A549 (cell line): ENCODE results near the gene HOXA5. TPM values are rescaled to one million over a fixed set of nuclear protein-coding genes. Genes with fewer than 3 reads are reported as not detected.

Source experiments
- ATAC-seq, 2 experiments: fragments of 200-7000 bp in 1 of 2; fragments of >200 bp in 1 of 2; cut with Nextera tagmentation in 1 of 2; cut with Tn5 transposase in 1 of 2; 3 replicates each; pipeline versions ENCODE4 v1.8.0 to v1.9.1; 2018 to 2020; ENCODE audit warnings: mild to moderate bottlenecking in 1 of 2, moderate library complexity in 1 of 2
- CTCF ChIA-PET: fragments of 300-600 bp; sonication (Branson Sonifier 250); formaldehyde crosslinking; extraction: SDS; loops from one replicate; lab custom pipeline; 2021; ENCODE audit warnings: antibody characterized with exemption, inconsistent platforms; lab: Yijun Ruan, JAX
- POLR2A ChIA-PET: fragments of 350-600 bp; formaldehyde crosslinking; extraction: SDS; loops from one replicate; lab custom pipeline; 2021; ENCODE audit warnings: antibody characterized with exemption, inconsistent platforms; lab: Yijun Ruan, JAX
- DNase-seq, 2 experiments: peaks; one replicate each; pipeline versions ENCODE4 v3.0.0 to v3.0.0-alpha.2; 2011 to 2016; ENCODE audit warnings: low read depth in 1 of 2, low spot score in 1 of 2
- FAIRE-seq: peaks from 2 replicates; lab custom pipeline; 2011; peaks lifted over from hg19 to GRCh38; lab: Jason Lieb, UNC
- H3K27ac ChIP-seq, 2 experiments: fragments of >200 bp; sonication (Bioruptor Twin); formaldehyde crosslinking; 3 replicates each; pipeline ENCODE4 v1.5.1; 2016 to 2017
- H3K4me1 ChIP-seq: fragments of >200 bp; sonication (Bioruptor Twin); formaldehyde crosslinking; 3 replicates; pipeline ENCODE4 v1.6.1; 2016
- H3K4me2 ChIP-seq: fragments of >200 bp; sonication (Bioruptor Twin); formaldehyde crosslinking; 3 replicates; pipeline ENCODE4 v1.6.1; 2016
- H3K4me3 ChIP-seq: fragments of >200 bp; sonication (Bioruptor Twin); formaldehyde crosslinking; 3 replicates; pipeline ENCODE4 v1.5.1; 2016
- H3K9me3 ChIP-seq: fragments of >200 bp; sonication (Bioruptor Twin); formaldehyde crosslinking; 3 replicates; pipeline ENCODE4 v1.6.1; 2016
- EHF ChIP-seq: fragments of 250-450 bp; sonication (Bioruptor Pico); IDR thresholded peaks from 2 replicates; pipeline ENCODE4 v1.5.0; 2020; ENCODE audit warnings: mild to moderate bottlenecking
- FOSL2 ChIP-seq, 2 experiments: fragments of 450-650 bp in 1 of 2; fragments of >200 bp in 1 of 2; sonication (Bioruptor Twin) in 1 of 2; formaldehyde crosslinking; IDR thresholded peaks; 2 replicates each; pipeline versions ENCODE4 v1.5.0 to v1.6.1; 2016 to 2020; ENCODE audit warnings: mild to moderate bottlenecking in 1 of 2, moderate library complexity in 1 of 2
- FOXS1 ChIP-seq: fragments of 250-450 bp; sonication (Bioruptor Pico); IDR thresholded peaks from 2 replicates; pipeline ENCODE4 v1.5.0; 2020; ENCODE audit warnings: mild to moderate bottlenecking, moderate library complexity
- HES2 ChIP-seq: fragments of >200 bp; sonication (Bioruptor Twin); formaldehyde crosslinking; IDR thresholded peaks from 2 replicates; pipeline ENCODE4 v1.6.1; 2016
- HEYL ChIP-seq: fragments of 250-450 bp; sonication (Bioruptor Pico); IDR thresholded peaks from 2 replicates; pipeline ENCODE4 v1.8.0; 2021; ENCODE audit warnings: mild to moderate bottlenecking, moderate library complexity
- HOXA7 ChIP-seq: fragments of 250-450 bp; sonication (Bioruptor Pico); IDR thresholded peaks from 2 replicates; pipeline ENCODE4 v1.5.0; 2020; ENCODE audit warnings: mild to moderate bottlenecking, moderate library complexity
- JUN ChIP-seq, 2 experiments: fragments of >200 bp; sonication (Bioruptor Twin); formaldehyde crosslinking; IDR thresholded peaks; 2 replicates in 1 of 2; 3 replicates in 1 of 2; pipeline ENCODE4 v1.6.1; 2016 to 2017
- MAFK ChIP-seq: fragments of 450-650 bp; IDR thresholded peaks from 2 replicates; pipeline ENCODE4 v1.6.1; 2014; ENCODE audit not compliant: partially characterized antibody
- MAX ChIP-seq: IDR thresholded peaks from 2 replicates; pipeline ENCODE4 v1.6.1; 2012
- MYC ChIP-seq: IDR thresholded peaks from 2 replicates; pipeline ENCODE4 v1.6.1; 2012; ENCODE audit warnings: mild to moderate bottlenecking, inconsistent platforms, low read length, improper control_type of control experiment, borderline replicate concordance
- NFE2L2 ChIP-seq: fragments of 150-350 bp; conservative IDR thresholded peaks from 2 replicates; pipeline ENCODE4 v1.6.1; 2014; ENCODE audit warnings: low read length
- NPAS2 ChIP-seq: fragments of 250-450 bp; sonication (Bioruptor Pico); IDR thresholded peaks from 2 replicates; pipeline ENCODE4 v1.8.0; 2022; ENCODE audit warnings: mild to moderate bottlenecking, moderate library complexity, borderline replicate concordance
- POLR2A ChIP-seq: IDR thresholded peaks from 2 replicates; pipeline ENCODE4 v1.6.1; 2012; ENCODE audit warnings: mild to moderate bottlenecking, low read length
- RCOR1 ChIP-seq: fragments of 150-350 bp; IDR thresholded peaks from 2 replicates; pipeline ENCODE4 v1.6.1; 2014; ENCODE audit warnings: antibody characterized with exemption, low read length, low read depth
- RFX5 ChIP-seq: fragments of 450-650 bp; IDR thresholded peaks from 2 replicates; pipeline ENCODE4 v1.7.1; 2014; ENCODE audit warnings: antibody characterized with exemption, mild to moderate bottlenecking, moderate library complexity
- SREBF2 ChIP-seq: fragments of 450-650 bp; IDR thresholded peaks from 2 replicates; pipeline ENCODE4 v1.6.1; 2014; ENCODE audit warnings: mild to moderate bottlenecking, moderate library complexity
- USF2 ChIP-seq: fragments of 450-650 bp; IDR thresholded peaks from 2 replicates; pipeline ENCODE4 v1.6.1; 2014; ENCODE audit warnings: antibody characterized with exemption
- ZFP36 ChIP-seq: fragments of 450-650 bp; IDR thresholded peaks from 2 replicates; pipeline ENCODE4 v1.6.1; 2014; ENCODE audit warnings: borderline replicate concordance; ENCODE audit not compliant: partially characterized antibody
- WGBS: methylation state at CpG from one replicate; pipeline ENCODE4 v1.1.6; 2017; ENCODE audit errors: missing lambda C conversion rate; 5-methylcytosine and 5-hydroxymethylcytosine counted together
- polyA plus RNA-seq, 4 experiments: library from polyadenylated mRNA; depleted of rRNA in 3 of 4; stranded (reverse); fragments of >200 nt; fragmentation: RNase III in 1 of 4; extraction: RNeasy Plus Mini Kit Qiagen cat#74134 plus additional on column Dnase treatment in 1 of 4; gene quantifications; 2 replicates in 3 of 4; 3 replicates in 1 of 4; pipeline ENCODE4 v1.2.3, GENCODE V29; 2011 to 2017

Gene HOXA5
- polyA plus RNA-seq, 2 of the 4 experiments (the other 2 are of a cell fraction) = 4.0 to 6.5 TPM

GRCh38 chr7:27174874-27175625 is 31.6 kb upstream of the HOXA5 start (continued):
- no peak for TF ChIP-seq MYC
- no peak for TF ChIP-seq USF2
- TF ChIP-seq HOXA7 (CRISPR knock-in tag) = no peak
- TF ChIP-seq FOXS1 = no peak

GRCh38 chr7:27173956-27174873 is 30.7 kb upstream of the HOXA5 start, which contains the start of gene HOXA10:
TSS of gene HOXA10 (minus strand) at chr7:27174320. CDS start at chr7:27174306, 14 bp downstream.
- TF ChIP-seq JUN (IDR thresholded peaks at IDR 0.05) = no peak
- no peak for TF ChIP-seq HES2
- TF ChIP-seq USF2 = no peak
- no peak for TF ChIP-seq HEYL
- no peak for TF ChIP-seq RCOR1
- no peak for TF ChIP-seq RFX5
- no peak for TF ChIP-seq NFE2L2
- no peak for TF ChIP-seq MAFK
- TF ChIP-seq ZFP36 = no peak
- TF ChIP-seq SREBF2 = no peak
- no peak for TF ChIP-seq FOSL2 (IDR thresholded peaks at IDR 0.05)
- TF ChIP-seq FOSL2 (CRISPR knock-in tag; IDR thresholded peaks at IDR 0.05) = no peak
- TF ChIP-seq NPAS2 (CRISPR knock-in tag) = no peak
- ChIA-PET POLR2A (interaction anchor here (0.6 kb wide), 1 partner anchor 747 kb away, joined by 3 read pairs; no protein-coding TSS in a partner anchor), CTCF (interaction anchor here (1.6 to 6.1 kb wide), 3 partner anchors 12 to 21 kb away, joined by 3 to 47 read pairs (median 4); no protein-coding TSS in a partner anchor)
- WGBS = 93% methylated on average over 70 of the region's 82 CpGs
- FAIRE-seq (no peak), DNase-seq (no peak), ATAC-seq (no peak)
- Histone ChIP-seq H3K4me1 (peaks cover 5% of the 10 kb centered on the region; the same call in 2 of the 3 replicates), H3K4me3 (peak within 1 kb of the TSS; percentile 54), H3K9me3 (no peaks in the 10 kb centered on the region), H3K27ac (peak within 1 kb of the TSS; percentile 88 to 90), H3K4me2 (peak within 1 kb of the TSS; percentile 74)

GRCh38 chr7:27173511-27173955 is 30.1 kb upstream of the HOXA5 start:
- H3K9me3 ChIP-seq = no peaks in the 10 kb centered on the region
- POLR2A ChIA-PET = interaction anchor here (1.1 kb wide), 1 partner anchor 59 kb away, joined by 4 read pairs; no protein-coding TSS in a partner anchor
- peak overlapping the region; percentile 88 to 90 for H3K27ac ChIP-seq
- H3K4me3 ChIP-seq = peak overlapping the region; percentile 54
- CTCF ChIA-PET = interaction anchor here (1.3 to 6.1 kb wide), 4 partner anchors 8 to 22 kb away, joined by 3 to 47 read pairs (median 4); no protein-coding TSS in a partner anchor
- 95% methylated on average over 15 of the region's 59 CpGs for WGBS
- ATAC-seq = peak; percentile 36 to 51; a peak in 4 of 6 replicates
- TF ChIP-seq EHF (CRISPR knock-in tag) = no peak
- TF ChIP-seq MAX = 0 out of 2 replicates have a peak, but pooled peaks have one; percentile 15
- TF ChIP-seq POLR2A = peak; percentile 27
- TF ChIP-seq, all 56 proteins: peak for 2
- FAIRE-seq = no peak
- no peak for DNase-seq
- peaks cover 4% of the 10 kb centered on the region; the same call in 1 of the 3 replicates for H3K4me1 ChIP-seq
- H3K4me2 ChIP-seq = peak overlapping the region; percentile 74
